Measurements from ENCODE around the gene CORT. TPM values are rescaled to one million over a fixed set of nuclear protein-coding genes. Genes with fewer than 3 reads are reported as not detected.

Gene CORT
- total and polyA plus RNA-seq, 10 of the 15 experiments (the other 5 are each of a cell fraction or from before 2014, with no cell fraction given), result 0.09 to 0.49 (median 0.23) TPM; not detected in 1

DNA sequence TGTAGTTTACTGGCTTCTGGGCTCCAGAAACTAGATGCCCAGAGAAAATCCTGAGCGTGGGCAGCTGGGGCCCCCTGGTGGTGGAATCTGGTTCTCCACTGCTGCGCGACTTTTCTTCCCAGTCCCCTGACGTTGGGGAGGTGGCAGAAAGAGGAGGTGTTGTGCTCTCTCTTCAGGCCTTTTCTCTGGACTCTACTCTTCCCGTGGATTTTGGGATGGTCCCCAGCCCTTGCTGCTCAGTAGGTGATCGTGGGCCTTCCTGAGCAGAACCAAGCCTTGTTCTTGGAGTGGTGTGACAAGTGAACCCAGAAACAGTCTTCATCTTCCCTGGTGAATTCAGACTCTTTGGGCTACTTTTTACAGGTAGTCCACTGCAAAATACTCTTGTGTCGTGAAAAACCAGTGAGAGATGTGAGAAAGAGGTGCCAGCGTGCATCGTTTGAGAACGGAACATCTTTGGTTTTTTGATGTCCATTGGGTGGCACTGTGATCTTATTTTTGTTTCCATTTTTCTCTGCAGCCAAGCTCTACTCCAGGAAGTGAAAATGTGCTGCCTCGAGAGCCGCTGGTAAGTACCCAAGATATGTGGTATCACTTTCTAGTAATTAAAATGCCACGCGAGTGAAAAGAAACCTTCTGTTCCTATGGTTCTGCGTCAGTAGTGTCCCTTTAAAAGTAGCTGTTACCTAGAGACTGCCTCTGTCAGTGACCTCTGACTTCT, 45.1 kb downstream of the CORT start (continued):
- TF ChIP-seq ZBTB4 (CRISPR knock-in tag; IDR thresholded peaks at IDR 0.05), result no peak
- TF ChIP-seq, protein P1, sequence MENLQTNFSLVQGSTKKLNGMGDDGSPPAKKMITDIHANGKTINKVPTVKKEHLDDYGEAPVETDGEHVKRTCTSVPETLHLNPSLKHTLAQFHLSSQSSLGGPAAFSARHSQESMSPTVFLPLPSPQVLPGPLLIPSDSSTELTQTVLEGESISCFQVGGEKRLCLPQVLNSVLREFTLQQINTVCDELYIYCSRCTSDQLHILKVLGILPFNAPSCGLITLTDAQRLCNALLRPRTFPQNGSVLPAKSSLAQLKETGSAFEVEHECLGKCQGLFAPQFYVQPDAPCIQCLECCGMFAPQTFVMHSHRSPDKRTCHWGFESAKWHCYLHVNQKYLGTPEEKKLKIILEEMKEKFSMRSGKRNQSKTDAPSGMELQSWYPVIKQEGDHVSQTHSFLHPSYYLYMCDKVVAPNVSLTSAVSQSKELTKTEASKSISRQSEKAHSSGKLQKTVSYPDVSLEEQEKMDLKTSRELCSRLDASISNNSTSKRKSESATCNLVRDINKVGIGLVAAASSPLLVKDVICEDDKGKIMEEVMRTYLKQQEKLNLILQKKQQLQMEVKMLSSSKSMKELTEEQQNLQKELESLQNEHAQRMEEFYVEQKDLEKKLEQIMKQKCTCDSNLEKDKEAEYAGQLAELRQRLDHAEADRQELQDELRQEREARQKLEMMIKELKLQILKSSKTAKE (IDR thresholded peaks at IDR 0.05; ENCODE audit: low read depth, poor library complexity, severe bottlenecking), result peak; percentile 79
- TF ChIP-seq ELK1 (IDR thresholded peaks at IDR 0.05; ENCODE audit: low read depth, low read length), result 0 out of 2 replicates have a peak, but pooled peaks have one; percentile 40
- no peak for TF ChIP-seq SMAD5 (IDR thresholded peaks at IDR 0.05; ENCODE audit: low read depth)
- TF ChIP-seq STAT1 (conservative IDR thresholded peaks at IDR 0.05), result 0 out of 2 replicates have a peak, but pooled peaks have one; percentile 22
- TF ChIP-seq BHLHE40 (IDR thresholded peaks at IDR 0.05; ENCODE audit: borderline replicate concordance in 1 of 2, low read depth in 2 of 2, low read length in 1 of 2), result peak; percentile 64 to 67; a peak in 3 of 4 replicates
- peak; percentile 94 for TF ChIP-seq CHD2 (IDR thresholded peaks at IDR 0.05; ENCODE audit: borderline replicate concordance, low read depth, low read length)
- peak; percentile 78 for TF ChIP-seq RELA (IDR thresholded peaks at IDR 0.05; ENCODE audit: borderline replicate concordance, partially characterized antibody)
- TF ChIP-seq MYB (IDR thresholded peaks at IDR 0.05; ENCODE audit: borderline replicate concordance, low read depth, low read length), result 0 out of 2 replicates have a peak, but pooled peaks have one; percentile 23
- peak; percentile 3; the same call in 1 of the 2 replicates for TF ChIP-seq YY1 (IDR thresholded peaks at IDR 0.05; ENCODE audit: low read depth, low read length)
- no peak for TF ChIP-seq TARDBP (IDR thresholded peaks at IDR 0.05; ENCODE audit: borderline replicate concordance)
- TF ChIP-seq BMI1 (IDR thresholded peaks at IDR 0.05; ENCODE audit: borderline replicate concordance), result peak; percentile 72
- TF ChIP-seq, protein P2, sequence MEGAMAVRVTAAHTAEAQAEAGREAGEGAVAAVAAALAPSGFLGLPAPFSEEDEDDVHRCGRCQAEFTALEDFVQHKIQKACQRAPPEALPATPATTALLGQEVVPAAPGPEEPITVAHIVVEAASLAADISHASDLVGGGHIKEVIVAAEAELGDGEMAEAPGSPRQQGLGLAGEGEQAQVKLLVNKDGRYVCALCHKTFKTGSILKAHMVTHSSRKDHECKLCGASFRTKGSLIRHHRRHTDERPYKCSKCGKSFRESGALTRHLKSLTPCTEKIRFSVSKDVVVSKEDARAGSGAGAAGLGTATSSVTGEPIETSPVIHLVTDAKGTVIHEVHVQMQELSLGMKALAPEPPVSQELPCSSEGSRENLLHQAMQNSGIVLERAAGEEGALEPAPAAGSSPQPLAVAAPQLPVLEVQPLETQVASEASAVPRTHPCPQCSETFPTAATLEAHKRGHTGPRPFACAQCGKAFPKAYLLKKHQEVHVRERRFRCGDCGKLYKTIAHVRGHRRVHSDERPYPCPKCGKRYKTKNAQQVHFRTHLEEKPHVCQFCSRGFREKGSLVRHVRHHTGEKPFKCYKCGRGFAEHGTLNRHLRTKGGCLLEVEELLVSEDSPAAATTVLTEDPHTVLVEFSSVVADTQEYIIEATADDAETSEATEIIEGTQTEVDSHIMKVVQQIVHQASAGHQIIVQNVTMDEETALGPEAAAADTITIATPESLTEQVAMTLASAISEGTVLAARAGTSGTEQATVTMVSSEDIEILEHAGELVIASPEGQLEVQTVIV (IDR thresholded peaks at IDR 0.05; ENCODE audit: borderline replicate concordance, partially characterized antibody), result peak; percentile 39
- no peak for TF ChIP-seq POLR2A (IDR thresholded peaks at IDR 0.05; ENCODE audit: low read depth, low read length)
- peak; percentile 16; the same call in 1 of the 2 replicates for TF ChIP-seq ZBTB11 (CRISPR knock-in tag; IDR thresholded peaks at IDR 0.05)
